A673 (cell line): ENCODE measurements around the gene ZNF836.

Experiments used
- EZH2 ChIP-seq: fragments of 200-600 bp; sonication (generic); IDR thresholded peaks from 2 replicates; pipeline ENCODE4 v1.6.1; 2017; ENCODE audit warnings: borderline replicate concordance, low read depth, mild to moderate bottlenecking, mixed read lengths, antibody characterized with exemption, low read length; ENCODE audit not compliant: poor library complexity, severe bottlenecking
- TF ChIP-seq, protein P1 (sequence below): fragments of 300-800, 200-600 bp; sonication (generic); conservative IDR thresholded peaks from 2 replicates; pipeline ENCODE4 v1.5.1; 2017; ENCODE audit warnings: low read depth, mild to moderate bottlenecking, antibody characterized with exemption, low read length, moderate library complexity, mixed read lengths

DNA sequence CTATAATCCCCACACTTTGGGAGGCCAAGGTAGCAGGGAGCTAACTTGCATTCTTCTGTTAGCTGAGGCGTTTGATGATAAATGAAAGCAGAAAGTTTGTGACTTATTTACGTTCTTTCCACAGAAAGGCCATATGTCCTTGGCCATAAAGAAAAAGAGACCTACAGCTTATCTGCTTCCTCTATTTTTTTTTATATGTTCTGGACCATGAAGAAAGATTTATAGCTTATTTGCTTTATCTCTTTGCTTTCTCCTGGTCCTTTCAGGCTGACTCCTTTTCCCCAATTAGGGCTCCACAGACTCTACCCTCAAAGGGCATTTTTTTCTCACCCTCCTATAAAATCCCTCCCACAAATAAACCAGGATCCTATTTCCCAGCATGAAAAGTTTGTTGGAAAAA is 30.2 kb downstream of the ZNF836 start:
- TF ChIP-seq, protein P1, sequence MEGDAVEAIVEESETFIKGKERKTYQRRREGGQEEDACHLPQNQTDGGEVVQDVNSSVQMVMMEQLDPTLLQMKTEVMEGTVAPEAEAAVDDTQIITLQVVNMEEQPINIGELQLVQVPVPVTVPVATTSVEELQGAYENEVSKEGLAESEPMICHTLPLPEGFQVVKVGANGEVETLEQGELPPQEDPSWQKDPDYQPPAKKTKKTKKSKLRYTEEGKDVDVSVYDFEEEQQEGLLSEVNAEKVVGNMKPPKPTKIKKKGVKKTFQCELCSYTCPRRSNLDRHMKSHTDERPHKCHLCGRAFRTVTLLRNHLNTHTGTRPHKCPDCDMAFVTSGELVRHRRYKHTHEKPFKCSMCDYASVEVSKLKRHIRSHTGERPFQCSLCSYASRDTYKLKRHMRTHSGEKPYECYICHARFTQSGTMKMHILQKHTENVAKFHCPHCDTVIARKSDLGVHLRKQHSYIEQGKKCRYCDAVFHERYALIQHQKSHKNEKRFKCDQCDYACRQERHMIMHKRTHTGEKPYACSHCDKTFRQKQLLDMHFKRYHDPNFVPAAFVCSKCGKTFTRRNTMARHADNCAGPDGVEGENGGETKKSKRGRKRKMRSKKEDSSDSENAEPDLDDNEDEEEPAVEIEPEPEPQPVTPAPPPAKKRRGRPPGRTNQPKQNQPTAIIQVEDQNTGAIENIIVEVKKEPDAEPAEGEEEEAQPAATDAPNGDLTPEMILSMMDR = no peak
- no peak for TF ChIP-seq EZH2
